HG03060 (cell line): ENCODE results near the gene GLOD4.
"Not testable (repeated sequence)": the region's sequence is repeated elsewhere in the genome, so short reads cannot be mapped to it uniquely, and the experiment has no call there.

Experiments used
- ATAC-seq: cut with Tn5 transposase; IDR thresholded peaks from one replicate; pipeline ENCODE4 v1.9.1; 2021; ENCODE audit warnings: low read depth, moderate number of reproducible peaks; ENCODE audit not compliant: unreplicated experiment

Gene GLOD4

DNA sequence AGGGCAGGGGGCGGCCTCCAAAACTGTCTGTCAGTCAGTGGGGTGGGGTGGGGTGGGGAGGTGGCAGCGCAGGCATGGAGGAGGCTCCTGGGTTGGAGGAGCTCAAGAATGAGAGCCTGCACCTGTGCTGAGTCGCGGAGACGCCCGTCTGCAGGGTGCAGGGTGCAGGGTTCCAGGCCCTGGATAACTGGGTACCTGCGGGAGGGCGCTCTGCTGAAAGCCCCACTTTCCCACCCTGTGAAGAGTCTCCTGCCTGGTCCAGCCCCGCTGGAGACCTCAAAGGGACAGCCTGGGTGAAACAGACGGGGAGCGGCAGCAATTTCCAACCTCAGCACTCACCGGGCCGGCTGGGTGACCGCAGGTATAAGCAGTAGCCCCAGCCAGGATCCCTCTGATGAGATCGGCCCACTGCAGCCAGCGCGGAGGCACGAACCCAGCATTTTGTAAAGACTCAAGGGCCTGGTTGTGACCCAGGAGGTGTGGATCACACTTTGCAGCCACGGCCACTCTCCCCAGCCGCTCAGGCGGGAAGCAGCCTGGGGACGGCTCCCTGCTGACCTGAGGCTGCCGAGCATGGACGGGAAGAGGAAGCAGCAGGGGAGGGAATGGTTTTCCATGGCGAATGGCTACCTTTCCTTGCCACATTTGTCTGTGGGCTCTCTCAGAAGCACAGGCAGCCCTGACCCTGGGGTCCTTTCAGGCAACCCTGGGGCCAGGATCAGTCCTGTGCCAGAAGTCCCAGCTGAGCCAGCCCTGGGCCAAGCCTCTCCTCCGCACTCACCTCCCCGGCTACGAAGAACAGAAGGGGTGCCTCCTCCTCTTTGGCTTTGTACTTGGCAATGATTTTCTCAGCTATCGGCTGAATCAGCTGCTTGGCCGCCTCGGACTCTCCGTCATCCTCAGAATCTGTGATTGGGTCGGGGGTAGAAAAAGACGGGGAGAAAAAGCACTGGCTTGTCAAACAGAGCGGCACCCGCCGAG is 21.1 kb upstream of the GLOD4 start:
- ATAC-seq = no peak

DNA sequence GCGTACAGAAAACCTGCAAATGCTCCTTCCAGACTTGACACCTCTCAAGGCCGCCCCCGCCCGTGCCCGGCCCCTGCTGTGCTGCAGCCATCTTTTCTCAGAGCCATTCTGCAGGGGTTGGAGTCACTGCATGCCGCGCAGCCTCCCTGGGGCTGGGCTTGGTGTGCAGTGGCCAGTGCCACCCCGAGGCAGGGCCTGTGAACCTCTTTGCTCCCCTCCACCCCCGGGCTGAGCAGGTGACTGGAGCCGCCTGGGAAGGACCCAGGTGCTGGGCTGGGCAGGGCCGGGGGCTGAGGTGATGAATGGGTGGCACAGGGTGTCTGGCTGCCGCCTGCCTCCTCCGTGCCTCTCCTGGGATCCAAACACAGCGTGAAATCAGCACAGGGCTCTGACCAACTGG is 20.4 kb upstream of the GLOD4 start:
- no peak for ATAC-seq

DNA sequence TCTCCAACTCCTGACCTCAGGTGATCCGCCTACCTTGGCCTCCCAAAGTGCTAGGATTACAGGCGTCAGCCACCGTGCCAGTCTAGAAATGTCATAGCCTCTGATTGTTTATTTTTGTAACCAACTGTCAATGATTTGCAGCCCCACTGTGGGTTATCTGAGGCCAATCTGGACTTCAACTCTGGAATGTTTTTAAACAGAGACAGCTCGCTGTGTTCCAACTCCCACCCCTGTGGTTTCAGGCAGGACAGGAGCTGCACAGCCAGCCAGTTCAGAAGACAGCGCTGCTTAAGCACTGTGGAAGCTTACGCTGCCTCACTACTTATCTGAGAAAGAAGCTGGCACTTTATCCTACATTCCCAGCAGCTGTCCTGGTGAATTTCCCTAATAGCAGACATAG is 19.6 kb upstream of the GLOD4 start:
- ATAC-seq = no peak

DNA sequence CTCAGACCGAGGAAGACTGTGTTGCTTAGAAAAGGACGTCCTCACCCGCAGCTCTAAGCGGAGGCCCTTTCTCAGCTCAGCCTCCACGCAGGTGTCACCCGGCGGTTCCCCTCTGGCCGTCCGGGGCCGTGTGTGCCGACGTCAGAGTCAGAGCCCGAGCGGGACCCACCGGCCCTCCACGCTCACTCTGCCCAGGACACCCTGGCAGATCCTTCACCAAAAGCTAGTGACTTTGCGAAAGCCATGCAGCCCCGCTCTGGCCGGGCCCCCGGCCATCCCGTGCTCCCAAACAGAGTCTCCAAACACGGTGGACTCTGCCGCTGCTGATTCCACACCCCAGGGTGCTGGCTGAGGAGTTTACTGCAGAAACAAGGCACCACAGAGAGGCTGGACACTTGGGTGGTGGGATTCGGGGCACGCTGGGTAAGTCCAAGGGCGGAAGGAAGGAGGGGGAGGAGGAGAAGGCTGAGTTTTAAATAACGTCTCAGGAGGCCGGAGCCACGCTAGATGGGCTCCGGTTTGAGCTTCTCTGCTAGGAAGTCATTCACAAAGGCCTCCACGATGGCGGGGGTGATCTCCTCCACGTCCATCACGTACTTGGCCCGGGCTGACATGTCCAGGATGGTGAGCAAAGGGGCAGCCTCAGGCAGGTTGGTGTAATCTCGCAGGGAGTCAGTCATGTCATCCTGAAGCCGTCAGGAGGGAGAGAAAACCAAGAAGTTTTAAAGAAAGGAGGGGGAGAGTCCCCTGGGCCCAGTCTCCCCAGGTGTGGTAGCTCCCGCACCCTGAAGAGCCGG is 18.6 kb upstream of the GLOD4 start:
- no peak for ATAC-seq

DNA sequence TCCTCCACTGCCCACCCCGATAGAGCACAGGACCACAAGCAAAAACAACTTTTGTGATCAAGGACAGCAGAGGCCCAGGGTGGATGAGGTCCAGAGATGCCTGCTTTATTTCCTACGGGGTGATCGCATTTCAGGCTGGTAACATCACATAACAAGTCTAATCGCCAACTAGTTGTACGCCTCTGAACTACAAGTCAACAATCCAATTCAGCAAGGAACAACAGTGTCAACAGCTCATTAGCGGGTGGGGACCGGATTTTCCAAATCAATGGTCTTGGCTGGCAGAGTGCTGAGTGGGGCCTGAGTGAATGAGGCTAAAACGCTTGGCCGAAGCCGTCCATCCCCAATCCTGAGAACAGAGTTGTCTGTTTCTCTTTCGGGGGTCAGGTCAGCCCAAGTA is 17.2 kb upstream of the GLOD4 start:
- no peak for ATAC-seq

DNA sequence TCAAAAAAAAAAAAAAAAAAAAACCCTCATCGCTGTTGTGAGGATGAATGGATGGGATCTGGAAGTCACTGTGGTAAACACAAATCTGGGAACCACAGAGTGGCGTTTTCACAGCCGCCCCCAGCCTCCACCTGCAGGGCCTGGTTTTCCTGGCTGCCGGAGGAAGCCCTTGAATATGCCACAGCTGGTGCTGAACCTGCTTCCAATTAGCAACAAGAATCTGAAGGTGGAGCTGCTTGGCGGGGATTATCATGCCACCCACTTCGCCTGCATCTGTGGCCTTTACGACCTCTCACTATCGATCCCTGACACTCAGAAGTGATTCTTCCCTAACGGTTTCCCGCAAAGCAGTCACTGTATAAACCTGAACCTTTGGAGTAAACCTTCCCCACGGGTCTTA is 16.2 kb upstream of the GLOD4 start:
- ATAC-seq = no peak

DNA sequence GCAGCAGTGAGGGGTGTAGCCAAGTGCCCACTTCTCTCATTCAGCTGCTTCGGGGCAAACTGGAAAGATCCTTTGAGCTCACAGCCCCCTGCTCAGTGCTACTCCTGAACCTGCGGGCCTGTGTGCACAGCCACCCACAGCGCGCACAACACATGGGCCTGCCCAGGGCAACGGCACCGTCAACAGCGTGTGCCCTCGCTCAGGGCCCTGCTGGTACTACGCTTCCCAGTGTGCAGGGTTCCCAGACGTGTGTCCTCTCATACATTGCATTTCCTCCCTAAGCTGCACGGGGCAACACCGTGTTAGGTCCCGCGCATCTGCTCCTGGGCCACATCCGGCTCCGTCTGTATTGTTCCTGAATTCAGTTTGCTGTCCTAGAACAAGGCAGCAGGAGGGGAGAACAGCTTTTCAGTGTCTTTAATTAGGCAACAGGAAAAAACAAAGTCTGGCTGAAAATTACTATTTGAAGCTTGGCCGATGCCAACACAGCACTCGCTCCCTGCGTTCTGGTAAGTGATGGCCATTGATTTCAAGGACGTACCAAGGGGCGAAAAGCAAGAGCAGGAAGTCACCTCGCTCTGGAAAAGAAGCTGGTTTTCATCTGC is 15.3 kb upstream of the GLOD4 start:
- no peak for ATAC-seq

DNA sequence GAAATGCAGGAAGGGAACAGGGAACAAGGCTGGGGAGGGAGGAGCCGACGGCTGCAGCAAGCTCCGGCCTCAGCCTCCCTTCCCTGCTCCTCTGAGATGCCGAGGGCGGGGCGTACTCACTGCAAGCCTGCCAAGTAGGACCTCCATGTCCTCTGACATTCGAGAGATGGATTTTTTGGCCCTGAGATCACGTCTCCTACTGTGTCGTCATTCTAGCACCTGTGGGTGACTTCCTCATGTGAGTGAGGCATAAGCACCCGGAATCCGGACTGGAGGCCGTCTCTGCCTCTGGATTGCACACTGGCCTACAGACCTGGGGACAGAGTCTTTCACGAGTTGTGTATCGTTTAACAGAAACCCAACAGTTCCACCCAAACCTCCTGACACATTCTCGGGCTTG is 14.5 kb upstream of the GLOD4 start:
- ATAC-seq = no peak

DNA sequence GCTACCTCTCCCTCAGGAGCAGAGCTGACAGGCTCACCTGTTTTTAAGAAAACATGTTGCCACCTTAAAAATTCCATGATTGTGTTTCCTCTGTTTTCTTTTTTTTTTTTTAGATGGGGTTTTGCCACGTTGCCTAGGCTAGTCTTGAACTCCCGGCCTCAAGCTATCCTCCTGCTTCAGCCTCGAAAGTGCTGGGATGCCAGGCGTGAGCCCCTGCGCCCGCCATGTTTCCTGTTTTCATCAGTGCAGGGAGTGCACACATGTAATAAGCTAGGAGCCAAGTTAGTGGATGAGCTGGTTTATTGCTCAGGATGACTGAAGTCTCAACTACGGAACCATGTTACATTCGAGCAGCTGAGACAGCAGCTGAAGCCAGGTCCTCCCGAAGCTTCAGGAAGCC is 13.6 kb upstream of the GLOD4 start:
- ATAC-seq = no peak

DNA sequence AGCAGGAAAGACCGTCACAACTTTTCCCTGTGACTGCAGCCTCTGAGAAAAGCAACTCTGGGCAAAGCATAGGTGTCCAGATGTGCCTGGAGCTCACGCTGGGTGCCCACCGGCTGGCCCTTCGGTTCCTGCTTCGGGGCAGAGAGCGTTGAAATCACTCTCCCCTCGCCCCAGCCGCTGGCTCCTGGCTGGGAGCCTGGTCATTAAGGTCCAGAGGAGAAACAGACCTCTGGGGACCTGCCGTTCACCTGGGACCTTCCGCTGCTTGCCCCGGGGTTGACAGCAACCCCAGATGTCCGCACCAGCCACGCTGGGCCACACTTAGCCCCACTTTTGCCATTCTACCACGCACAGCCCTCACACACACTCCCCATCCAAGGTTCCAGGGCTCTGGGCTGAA is 13.2 kb upstream of the GLOD4 start:
- no peak for ATAC-seq

DNA sequence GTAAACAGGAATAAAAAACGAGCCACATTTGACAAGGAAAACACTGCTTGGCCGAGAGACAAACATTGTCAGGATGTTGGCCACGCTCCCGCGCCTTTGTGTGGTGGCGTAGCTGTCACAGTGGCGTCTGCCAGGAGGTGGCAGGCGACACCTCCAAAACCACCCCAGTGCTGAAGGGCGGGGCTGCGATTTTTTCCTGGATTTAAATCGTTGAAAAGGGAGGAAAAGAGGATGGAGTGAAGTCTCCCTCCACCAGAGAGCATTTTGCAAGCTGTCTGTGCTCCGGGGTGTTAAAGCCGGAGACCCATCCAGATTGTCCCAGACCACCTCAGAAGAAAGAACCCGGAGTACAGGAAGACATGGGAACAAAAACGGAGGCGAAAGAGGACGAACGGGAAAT is 12.8 kb upstream of the GLOD4 start:
- ATAC-seq = no peak

DNA sequence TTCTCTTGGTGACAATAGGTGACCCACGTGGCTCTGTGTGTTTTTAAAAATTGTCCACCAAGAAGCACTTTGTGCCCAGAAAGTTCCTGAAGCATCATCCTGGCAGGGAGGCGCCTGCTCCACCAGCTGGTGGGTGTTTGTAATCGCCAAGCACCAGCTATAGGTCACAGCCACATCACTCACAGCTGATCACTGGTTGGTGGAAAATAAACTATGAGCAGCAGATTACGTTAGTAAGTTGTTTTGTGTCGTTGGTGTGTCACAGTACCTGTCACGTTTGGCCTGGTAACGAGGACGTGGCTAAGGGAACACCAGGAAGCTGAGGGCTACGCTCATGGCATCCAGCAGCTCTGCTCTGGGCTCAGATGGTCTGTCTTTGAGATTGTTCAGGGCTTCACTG is 10.2 kb upstream of the GLOD4 start:
- no peak for ATAC-seq

DNA sequence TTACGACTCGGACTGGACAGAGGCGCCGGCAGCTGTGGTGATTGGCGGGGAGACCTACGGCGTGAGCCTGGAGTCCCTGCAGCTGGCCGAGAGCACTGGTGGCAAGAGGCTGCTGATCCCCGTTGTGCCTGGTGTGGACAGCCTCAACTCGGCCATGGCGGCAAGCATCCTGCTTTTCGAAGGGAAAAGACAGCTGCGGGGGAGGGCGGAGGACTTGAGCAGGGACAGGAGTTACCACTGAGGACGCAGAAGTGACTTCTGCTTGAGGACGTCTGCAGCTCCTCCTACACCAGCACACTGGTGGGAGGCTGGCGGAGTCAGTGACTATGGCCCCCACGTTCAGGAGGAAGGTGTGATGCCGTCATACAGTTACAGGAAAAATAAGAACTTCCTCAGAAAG is 9.7 kb upstream of the GLOD4 start:
- ATAC-seq = no peak

DNA sequence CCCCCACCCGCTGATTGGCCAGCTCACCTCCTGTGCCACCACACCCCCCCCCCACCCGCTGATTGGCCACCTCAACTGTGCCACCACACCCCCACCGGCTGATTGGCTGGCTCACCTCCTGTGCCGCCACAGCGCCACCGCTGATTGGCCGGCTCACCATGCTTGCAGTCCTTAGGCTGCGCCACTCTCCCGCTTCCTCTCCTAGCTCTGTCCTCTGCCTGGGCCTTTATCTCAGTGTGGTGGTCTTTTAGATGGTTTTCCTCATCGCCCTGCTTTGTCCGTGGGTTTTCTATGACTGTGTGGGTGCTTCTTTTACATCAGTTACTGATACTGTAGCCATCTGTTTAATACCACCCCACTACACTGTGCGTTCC is 8.8 kb upstream of the GLOD4 start:
- ATAC-seq = not testable (repeated sequence)

DNA sequence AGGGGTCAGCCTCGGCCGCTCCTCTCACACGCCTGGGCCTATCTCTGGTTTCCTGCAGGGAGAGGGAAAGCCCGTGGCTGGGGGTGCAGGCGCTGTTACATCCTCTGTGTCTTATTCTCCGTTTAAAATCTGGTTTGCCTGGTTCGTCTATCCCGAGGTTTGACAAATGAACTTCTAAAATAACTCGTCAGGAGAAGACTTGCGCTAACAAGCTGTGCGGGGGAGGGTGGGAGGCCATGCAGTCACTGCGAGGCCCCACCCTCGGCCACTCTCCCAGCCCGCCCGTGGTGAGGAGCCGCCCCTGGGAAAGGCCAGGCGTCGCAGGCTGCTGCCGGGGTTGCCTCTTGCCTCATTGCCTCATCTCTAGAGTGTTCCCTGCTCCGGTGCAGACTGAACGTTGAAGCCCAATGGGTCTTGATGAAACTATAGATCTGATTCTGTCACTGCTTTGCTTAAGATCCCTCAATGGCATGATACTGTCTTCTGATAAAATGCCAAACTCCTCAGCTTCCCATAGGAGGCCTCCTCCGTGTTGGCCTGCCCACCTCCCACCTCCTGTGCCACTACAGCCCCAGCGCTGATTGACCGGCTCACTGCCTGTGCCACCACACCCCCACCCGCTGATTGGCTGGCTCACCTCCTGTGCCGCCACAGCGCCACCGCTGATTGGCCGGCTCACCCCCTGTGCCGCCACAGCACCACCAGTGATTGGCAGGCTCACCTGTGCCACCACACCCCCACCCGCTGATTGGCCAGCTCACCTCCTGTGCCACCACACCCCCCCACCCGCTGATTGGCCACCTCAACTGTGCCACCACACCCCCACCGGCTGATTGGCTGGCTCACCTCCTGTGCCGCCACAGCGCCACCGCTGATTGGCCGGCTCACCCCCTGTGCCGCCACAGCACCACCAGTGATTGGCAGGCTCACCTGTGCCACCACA is 8.1 kb upstream of the GLOD4 start:
- not testable (repeated sequence) for ATAC-seq

DNA sequence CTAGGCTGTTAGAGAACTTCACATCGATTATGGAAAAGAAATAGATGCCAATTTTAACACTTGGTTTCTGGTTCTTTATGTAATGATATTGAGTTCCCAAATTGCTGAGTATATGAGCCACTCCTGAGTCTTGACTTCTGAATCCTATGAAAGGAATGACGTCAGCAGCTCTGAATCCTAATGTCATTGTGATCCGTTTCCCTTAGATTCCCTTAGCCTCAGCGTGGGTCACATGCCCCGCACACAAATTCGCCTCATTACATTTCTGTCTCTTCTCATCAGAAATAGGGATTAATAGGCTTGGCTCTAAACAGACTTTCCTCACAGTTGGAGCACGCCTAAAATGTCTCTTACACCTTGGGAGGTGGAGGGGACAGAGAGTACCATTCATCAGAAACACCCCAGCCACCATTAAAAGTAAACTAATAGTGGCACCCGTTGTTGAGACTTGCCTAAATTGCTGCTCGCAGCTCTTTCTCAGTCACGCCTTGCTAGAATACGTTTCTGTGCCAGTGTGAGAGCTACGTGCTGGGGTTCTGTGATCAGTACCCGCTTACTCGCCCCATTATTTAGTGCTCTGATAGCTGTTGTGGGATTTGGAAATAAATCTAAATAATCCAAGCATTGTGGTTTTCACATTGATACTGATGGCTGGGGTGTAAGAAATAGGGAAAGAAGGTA is 7.2 kb upstream of the GLOD4 start:
- ATAC-seq = no peak

DNA sequence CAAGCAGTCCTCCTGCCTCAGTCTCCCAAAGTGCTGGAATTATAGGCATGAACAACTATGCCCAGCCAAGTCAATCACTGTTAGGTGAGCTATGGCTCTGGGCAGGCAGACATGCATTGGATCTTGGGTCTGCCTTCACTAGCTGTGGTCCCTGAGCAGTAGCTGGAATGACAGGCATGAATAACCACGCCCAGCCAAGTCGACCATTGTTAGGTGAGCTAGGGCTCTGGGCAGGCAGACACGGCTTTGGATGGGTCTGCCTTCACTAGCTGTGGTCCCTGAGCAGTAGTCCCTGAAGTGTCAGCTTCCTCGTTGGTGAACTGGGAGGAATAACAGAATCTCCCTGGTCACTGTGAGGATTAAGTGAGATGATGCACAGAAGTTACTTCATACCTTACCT is 6.5 kb upstream of the GLOD4 start:
- no peak for ATAC-seq

DNA sequence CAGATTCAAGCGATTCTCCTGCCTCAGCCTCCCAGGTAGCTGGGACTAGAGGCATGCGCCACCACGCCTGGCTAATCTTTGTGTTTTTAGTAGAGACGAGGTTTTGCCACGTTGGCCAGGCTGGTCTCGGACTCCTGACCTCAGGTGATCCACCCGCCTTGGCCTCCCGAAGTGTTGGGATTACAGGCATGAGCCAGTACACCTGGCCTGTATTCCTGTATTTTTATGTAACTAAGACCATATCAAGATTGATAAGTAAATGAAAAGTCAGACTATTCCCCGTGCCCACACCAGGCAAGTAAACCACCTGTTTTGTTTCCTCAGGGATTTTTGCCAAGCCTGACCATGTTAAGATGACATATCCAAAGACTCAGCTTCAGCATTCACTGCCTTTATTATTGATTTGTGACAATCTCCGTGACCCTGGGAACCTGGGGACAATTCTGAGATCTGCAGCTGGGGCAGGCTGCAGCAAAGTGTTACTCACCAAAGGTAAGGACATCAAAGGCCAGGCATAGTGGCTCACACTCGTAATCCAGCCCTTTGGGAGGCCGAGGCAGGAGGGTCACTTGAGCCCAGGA is 5.7 kb upstream of the GLOD4 start:
- ATAC-seq = no peak

DNA sequence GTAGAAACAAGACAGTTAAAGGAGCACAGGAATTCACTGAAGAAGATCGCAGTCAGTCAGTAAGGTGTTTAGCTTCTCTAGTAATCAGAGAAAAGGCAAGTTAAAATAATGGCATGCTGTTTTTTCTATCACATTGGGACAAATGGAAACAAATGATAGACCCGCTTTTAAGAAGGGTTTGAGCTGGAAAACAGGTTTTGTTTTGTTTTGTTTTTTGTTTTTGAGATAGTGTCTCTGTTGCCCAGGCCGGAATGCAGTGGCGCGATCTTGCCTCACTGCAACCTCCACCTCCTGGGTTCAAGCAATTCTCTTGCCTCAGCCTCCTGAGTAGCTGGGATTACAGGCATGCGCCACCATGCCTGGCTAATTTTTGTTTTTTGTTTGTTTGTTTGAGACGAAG is 3.8 kb upstream of the GLOD4 start:
- ATAC-seq = not testable (repeated sequence)
